Esophagus muscularis mucosa (tissue), 4 donors: ENCODE results near the gene KPNA4. TPM values are rescaled to one million over a fixed set of nuclear protein-coding genes. Genes with fewer than 3 reads are reported as not detected.
"Not testable (repeated sequence)": the region's sequence is repeated elsewhere in the genome, so short reads cannot be mapped to it uniquely, and the experiment has no call there.

Experiments used
- DNase-seq: peaks from one replicate; pipeline ENCODE4 v3.0.0-alpha.2; 2017; ENCODE audit errors: extremely low spot score
- H3K27ac ChIP-seq, 4 donors: fragments of 200-600 bp; sonication (generic); replicated peaks in 1 of 4; 1 replicate in 3 of 4; 2 replicates in 1 of 4; pipeline ENCODE4 v1.5.1; 2016 to 2019; ENCODE audit warnings: mild to moderate bottlenecking in 1 of 4
- H3K27me3 ChIP-seq, 4 donors: fragments of 200-600 bp; sonication (generic); one replicate each; pipeline versions ENCODE4 v1.5.1 to v1.6.0; 2016 to 2019
- H3K36me3 ChIP-seq, 4 donors: fragments of 200-600 bp; sonication (generic); one replicate each; pipeline ENCODE4 v1.5.1; 2016 to 2019
- H3K4me1 ChIP-seq, 4 donors: fragments of 200-600 bp; sonication (generic); one replicate each; pipeline ENCODE4 v1.5.1; 2016 to 2019
- H3K4me3 ChIP-seq, 4 donors: fragments of 200-600 bp; sonication (generic); 1 replicate in 2 of 4; 2 replicates in 2 of 4; pipeline ENCODE4 v1.5.1; 2016 to 2019; ENCODE audit warnings: mild to moderate bottlenecking in 4 of 4, moderate library complexity in 1 of 4
- H3K9me3 ChIP-seq, 4 donors: fragments of 200-600 bp; sonication (generic); 1 replicate in 3 of 4; 2 replicates in 1 of 4; pipeline ENCODE4 v1.5.1; 2016 to 2019
- CTCF ChIP-seq, 3 experiments: fragments of 200-600 bp in 2 of 3; fragments of 450-650 bp in 1 of 3; sonication (generic) in 2 of 3; IDR thresholded peaks; one replicate each; pipeline ENCODE4 v1.5.1; 2017 to 2019; ENCODE audit warnings: antibody characterized with exemption in 3 of 3, mild to moderate bottlenecking in 2 of 3, moderate library complexity in 1 of 3
- EP300 ChIP-seq: sonication (generic); formaldehyde crosslinking; IDR thresholded peaks from one replicate; pipeline ENCODE4 v1.6.1; 2017; ENCODE audit warnings: antibody characterized with exemption
- POLR2A ChIP-seq: fragments of 450-650 bp; IDR thresholded peaks from one replicate; pipeline ENCODE4 v1.6.1; 2017; ENCODE audit warnings: antibody characterized with exemption, moderate library complexity, mild to moderate bottlenecking, low read depth
- POLR2AphosphoS5 ChIP-seq, 2 donors: sonication (generic); formaldehyde crosslinking; IDR thresholded peaks; one replicate each; pipeline ENCODE4 v1.6.1; 2017; ENCODE audit warnings: antibody characterized with exemption in 2 of 2
- WGBS: methylation state at CpG from one replicate; pipeline ENCODE4 v1.1.5; 2018; 5-methylcytosine and 5-hydroxymethylcytosine counted together
- intact Hi-C: fragments of 100-400 bp; cut with DNase I; formaldehyde crosslinking; loops from one replicate; pipeline ENCODE4 v1.15.1; 2023
- total RNA-seq, 4 donors: library from RNA; depleted of rRNA; stranded (reverse); fragments of >200 nt; gene quantifications; one replicate each; pipeline versions ENCODE4 v1.1.0 to v1.2.1, GENCODE V29; 2016

The KPNA4 gene
- total RNA-seq, 4 donors from 2014 or later = 48.2 to 60.6 (median 55.3) TPM

- H3K27ac ChIP-seq = no peak overlapping the region
- H3K27me3 ChIP-seq = no peaks in the 10 kb centered on the region
- H3K4me3 ChIP-seq = no peak overlapping the region
- WGBS = 90% methylated on average over 3 of the region's 3 CpGs
- DNase-seq = no peak
- no peak for TF ChIP-seq EP300
- no peak for TF ChIP-seq CTCF (IDR thresholded peaks at IDR 0.05)
- no peak for TF ChIP-seq POLR2A
- no peak for TF ChIP-seq POLR2AphosphoS5 (IDR thresholded peaks at IDR 0.05)
- H3K4me1 ChIP-seq = no peaks in the 10 kb centered on the region
- H3K36me3 ChIP-seq = no peaks in the 10 kb centered on the region
- H3K9me3 ChIP-seq = no peaks in the 10 kb centered on the region
- intact Hi-C loops = no loop called here
Observed at GRCh38 chr3:160611141-160611540, 45.8 kb upstream of the KPNA4 start.

GRCh38 chr3:160608870-160609269 is 43.5 kb upstream of the KPNA4 start:
- no peak for TF ChIP-seq CTCF (IDR thresholded peaks at IDR 0.05)
- TF ChIP-seq EP300 = no peak
- no peak for TF ChIP-seq POLR2A
- TF ChIP-seq POLR2AphosphoS5 (IDR thresholded peaks at IDR 0.05) = no peak
- Histone ChIP-seq H3K27me3 (no peaks in the 10 kb centered on the region), H3K9me3 (no peaks in the 10 kb centered on the region), H3K4me1 (no peaks in the 10 kb centered on the region), H3K27ac (no peak overlapping the region), H3K4me3 (no peak overlapping the region), H3K36me3 (no peaks in the 10 kb centered on the region)
- WGBS = 58% methylated on average over 2 of the region's 2 CpGs
- intact Hi-C loops = no loop called here
- no peak for DNase-seq

GRCh38 chr3:160607826-160608225 is 42.5 kb upstream of the KPNA4 start:
- 76% methylated on average over 3 of the region's 3 CpGs for WGBS
- intact Hi-C loops = no loop called here

GRCh38 chr3:160605315-160605714 is 39.9 kb upstream of the KPNA4 start:
- intact Hi-C loops = no loop called here
- no peaks in the 10 kb centered on the region for H3K9me3 ChIP-seq
- DNase-seq = no peak
- no peaks in the 10 kb centered on the region for H3K4me1 ChIP-seq
- no peak overlapping the region for H3K27ac ChIP-seq
- no peaks in the 10 kb centered on the region for H3K36me3 ChIP-seq
- no peak overlapping the region for H3K4me3 ChIP-seq
- TF ChIP-seq POLR2AphosphoS5 (IDR thresholded peaks at IDR 0.05) = no peak
- no peak for TF ChIP-seq CTCF (IDR thresholded peaks at IDR 0.05)
- TF ChIP-seq EP300 = no peak
- no peak for TF ChIP-seq POLR2A
- no peaks in the 10 kb centered on the region for H3K27me3 ChIP-seq

More at GRCh38 chr3:160607826-160608225, 42.5 kb upstream of the KPNA4 start:
- Histone ChIP-seq H3K4me3 (no peak overlapping the region), H3K27ac (no peak overlapping the region), H3K4me1 (no peaks in the 10 kb centered on the region), H3K9me3 (no peaks in the 10 kb centered on the region), H3K36me3 (no peaks in the 10 kb centered on the region), H3K27me3 (no peaks in the 10 kb centered on the region)
- no peak for DNase-seq
- TF ChIP-seq CTCF (IDR thresholded peaks at IDR 0.05) (no peak), EP300 (no peak)

- 80% methylated on average over 3 of the region's 3 CpGs for WGBS
Observed at GRCh38 chr3:160603845-160604244, 38.5 kb upstream of the KPNA4 start.

More at GRCh38 chr3:160603845-160604244, 38.5 kb upstream of the KPNA4 start:
- intact Hi-C loops, H3K36me3 ChIP-seq, DNase-seq, H3K4me1 ChIP-seq, H3K27me3 ChIP-seq, H3K4me3 ChIP-seq, H3K9me3 ChIP-seq, H3K27ac ChIP-seq: not testable (repeated sequence)
